ENCODE measurements around the gene COL28A1. TPM values are rescaled to one million over a fixed set of nuclear protein-coding genes. Genes with fewer than 3 reads are reported as not detected.

COL28A1 gene
- total and polyA plus RNA-seq, 2 of the 13 experiments (the other 11 are each of a cell fraction or from before 2014, with no cell fraction given) = 0.07 to 0.15 TPM

DNA sequence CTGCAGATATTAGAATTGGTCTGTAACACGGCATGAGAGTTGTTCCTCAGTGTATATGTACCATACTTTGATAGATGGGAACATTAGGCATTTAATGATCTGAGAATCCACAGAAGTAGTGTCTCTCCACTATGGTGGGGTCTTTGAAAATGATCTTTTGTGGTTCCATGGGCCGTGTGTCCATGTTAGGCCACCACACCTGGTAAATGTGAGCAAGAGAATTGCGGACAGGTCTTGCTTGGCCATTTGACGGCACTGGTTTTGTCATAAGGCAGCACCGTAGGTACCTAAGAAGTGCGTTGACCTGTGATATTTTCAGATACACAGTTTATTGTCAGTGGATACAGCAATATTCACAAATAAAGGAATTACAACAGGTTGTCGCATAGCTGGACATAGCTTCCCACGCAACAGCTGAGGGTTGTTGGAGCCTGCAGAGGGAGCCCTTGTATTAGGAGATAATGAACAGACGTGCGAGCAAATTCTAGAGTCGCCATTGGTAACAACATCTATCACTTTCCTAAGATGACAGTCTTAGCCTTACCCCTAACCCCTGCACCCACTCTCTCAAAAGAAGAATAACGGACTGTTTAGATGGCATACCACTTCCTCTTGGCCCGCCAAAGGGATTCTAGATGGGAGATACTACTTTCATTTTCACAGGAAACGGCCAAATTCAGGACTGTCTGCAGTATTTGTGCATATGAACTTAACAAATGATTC, 111.4 kb downstream of the COL28A1 start (continued):
- TF ChIP-seq THAP11 (CRISPR knock-in tag; IDR thresholded peaks at IDR 0.05) = 0 out of 2 replicates have a peak, but pooled peaks have one; percentile 16
- TF ChIP-seq, protein P1, sequence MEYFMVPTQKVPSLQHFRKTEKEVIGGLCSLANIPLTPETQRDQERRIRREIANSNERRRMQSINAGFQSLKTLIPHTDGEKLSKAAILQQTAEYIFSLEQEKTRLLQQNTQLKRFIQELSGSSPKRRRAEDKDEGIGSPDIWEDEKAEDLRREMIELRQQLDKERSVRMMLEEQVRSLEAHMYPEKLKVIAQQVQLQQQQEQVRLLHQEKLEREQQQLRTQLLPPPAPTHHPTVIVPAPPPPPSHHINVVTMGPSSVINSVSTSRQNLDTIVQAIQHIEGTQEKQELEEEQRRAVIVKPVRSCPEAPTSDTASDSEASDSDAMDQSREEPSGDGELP (IDR thresholded peaks at IDR 0.05; ENCODE audit: borderline replicate concordance, low read depth) = peak; percentile 72; the same call in 1 of the 2 replicates
- TF ChIP-seq, protein P2, sequence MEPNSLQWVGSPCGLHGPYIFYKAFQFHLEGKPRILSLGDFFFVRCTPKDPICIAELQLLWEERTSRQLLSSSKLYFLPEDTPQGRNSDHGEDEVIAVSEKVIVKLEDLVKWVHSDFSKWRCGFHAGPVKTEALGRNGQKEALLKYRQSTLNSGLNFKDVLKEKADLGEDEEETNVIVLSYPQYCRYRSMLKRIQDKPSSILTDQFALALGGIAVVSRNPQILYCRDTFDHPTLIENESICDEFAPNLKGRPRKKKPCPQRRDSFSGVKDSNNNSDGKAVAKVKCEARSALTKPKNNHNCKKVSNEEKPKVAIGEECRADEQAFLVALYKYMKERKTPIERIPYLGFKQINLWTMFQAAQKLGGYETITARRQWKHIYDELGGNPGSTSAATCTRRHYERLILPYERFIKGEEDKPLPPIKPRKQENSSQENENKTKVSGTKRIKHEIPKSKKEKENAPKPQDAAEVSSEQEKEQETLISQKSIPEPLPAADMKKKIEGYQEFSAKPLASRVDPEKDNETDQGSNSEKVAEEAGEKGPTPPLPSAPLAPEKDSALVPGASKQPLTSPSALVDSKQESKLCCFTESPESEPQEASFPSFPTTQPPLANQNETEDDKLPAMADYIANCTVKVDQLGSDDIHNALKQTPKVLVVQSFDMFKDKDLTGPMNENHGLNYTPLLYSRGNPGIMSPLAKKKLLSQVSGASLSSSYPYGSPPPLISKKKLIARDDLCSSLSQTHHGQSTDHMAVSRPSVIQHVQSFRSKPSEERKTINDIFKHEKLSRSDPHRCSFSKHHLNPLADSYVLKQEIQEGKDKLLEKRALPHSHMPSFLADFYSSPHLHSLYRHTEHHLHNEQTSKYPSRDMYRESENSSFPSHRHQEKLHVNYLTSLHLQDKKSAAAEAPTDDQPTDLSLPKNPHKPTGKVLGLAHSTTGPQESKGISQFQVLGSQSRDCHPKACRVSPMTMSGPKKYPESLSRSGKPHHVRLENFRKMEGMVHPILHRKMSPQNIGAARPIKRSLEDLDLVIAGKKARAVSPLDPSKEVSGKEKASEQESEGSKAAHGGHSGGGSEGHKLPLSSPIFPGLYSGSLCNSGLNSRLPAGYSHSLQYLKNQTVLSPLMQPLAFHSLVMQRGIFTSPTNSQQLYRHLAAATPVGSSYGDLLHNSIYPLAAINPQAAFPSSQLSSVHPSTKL (CRISPR knock-in tag; IDR thresholded peaks at IDR 0.05) = 0 out of 2 replicates have a peak, but pooled peaks have one; percentile 34

DNA sequence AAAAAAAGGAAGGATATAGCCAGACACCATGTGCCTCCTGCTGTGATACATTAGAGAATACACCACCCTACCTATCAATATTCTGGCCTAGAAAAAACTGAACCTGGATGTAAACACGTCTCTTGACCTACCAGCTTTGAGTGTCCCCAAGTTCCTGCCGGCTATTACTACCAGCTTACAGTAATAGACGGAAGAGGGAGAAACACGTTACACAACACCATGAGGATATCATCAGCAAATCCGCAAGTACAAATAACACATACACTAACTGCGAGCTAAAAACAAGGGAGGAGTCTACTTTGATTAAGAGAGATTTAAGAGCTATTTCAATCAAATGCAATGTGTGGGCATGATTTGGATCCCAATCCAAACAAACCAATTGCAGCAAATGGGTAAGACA, 113.0 kb downstream of the COL28A1 start:
- in situ Hi-C loops (cut with HindIII; ENCODE audit: extremely low pct_ligation_motif_present, low pct_unique_long_range_greater_than_20kb) (loop anchor here (10.0 kb wide), 1 partner anchor 792 kb away; no protein-coding TSS in a partner anchor), intact Hi-C loops (cut with micrococcal nuclease; ENCODE audit: unreplicated experiment) (loop anchor here (5.0 to 10.0 kb wide), 3 partner anchors 222 to 342 kb away; partner anchors contain the start of gene UMAD1)
- Histone ChIP-seq H3K9ac (ENCODE audit: insufficient read depth, low read depth, low read length) (no peak overlapping the region), H3K4me2 (ENCODE audit: low read depth, low read length) (no peak overlapping the region), H3K4me1 (ENCODE audit: insufficient read depth, low read length) (no peaks in the 10 kb centered on the region), H3K27ac (ENCODE audit: extremely low read length, insufficient read depth, low read length) (no peak overlapping the region), H3K9me3 (ENCODE audit: low read length) (no peaks in the 10 kb centered on the region), H2AFZ (ENCODE audit: low read length) (no peak overlapping the region), H3K79me2 (ENCODE audit: insufficient read depth, low read length) (no peaks in the 10 kb centered on the region), H3K4me3 (replicated peaks in 1 of 3; ENCODE audit: insufficient read depth in 1 of 3, low read depth in 2 of 3, low read length in 3 of 3) (no peak overlapping the region), H3K27me3 (ENCODE audit: control insufficient read depth in 1 of 2, insufficient read depth in 2 of 2, low read length in 2 of 2) (no peaks in the 10 kb centered on the region), H3K36me3 (replicated peaks in 1 of 2; ENCODE audit: control insufficient read depth in 1 of 2, insufficient read depth in 2 of 2, low read length in 2 of 2) (no peaks in the 10 kb centered on the region), H4K20me1 (ENCODE audit: insufficient read depth, low read length) (no peaks in the 10 kb centered on the region)
- FAIRE-seq (no peak), ATAC-seq (no peak), DNase-seq (ENCODE audit: low spot score) (no peak)
- 44% methylated on average over 6 of the region's 6 CpGs for WGBS (ENCODE audit: low lambda C conversion rate)
- BruUV-seq (replicated peaks) = no TSS peak
- ChIA-PET CTCF (ENCODE audit: low intra/inter-chr PET ratio, low total read pairs) (no interaction called here), POLR2A (no interaction called here)
- TF ChIP-seq ZSCAN30 (CRISPR knock-in tag; IDR thresholded peaks at IDR 0.05) (no peak), ZNF878 (CRISPR knock-in tag; IDR thresholded peaks at IDR 0.05) (no peak), ZSCAN29 (CRISPR knock-in tag; conservative IDR thresholded peaks at IDR 0.05) (no peak), NR2F2 (IDR thresholded peaks at IDR 0.05; ENCODE audit: borderline replicate concordance, low read depth) (no peak), ATRX (CRISPR knock-in tag; IDR thresholded peaks at IDR 0.05; ENCODE audit: borderline replicate concordance) (no peak), ZFP1 (CRISPR knock-in tag; IDR thresholded peaks at IDR 0.05) (no peak), MATR3 (CRISPR knock-in tag; IDR thresholded peaks at IDR 0.05) (no peak), HNRNPLL (IDR thresholded peaks at IDR 0.05; ENCODE audit: low read depth, low read length, poor library complexity, severe bottlenecking) (no peak), RELA (CRISPR knock-in tag; IDR thresholded peaks at IDR 0.05) (no peak), RAD51 (IDR thresholded peaks at IDR 0.05; ENCODE audit: borderline replicate concordance) (no peak)
- TF ChIP-seq, protein P3, sequence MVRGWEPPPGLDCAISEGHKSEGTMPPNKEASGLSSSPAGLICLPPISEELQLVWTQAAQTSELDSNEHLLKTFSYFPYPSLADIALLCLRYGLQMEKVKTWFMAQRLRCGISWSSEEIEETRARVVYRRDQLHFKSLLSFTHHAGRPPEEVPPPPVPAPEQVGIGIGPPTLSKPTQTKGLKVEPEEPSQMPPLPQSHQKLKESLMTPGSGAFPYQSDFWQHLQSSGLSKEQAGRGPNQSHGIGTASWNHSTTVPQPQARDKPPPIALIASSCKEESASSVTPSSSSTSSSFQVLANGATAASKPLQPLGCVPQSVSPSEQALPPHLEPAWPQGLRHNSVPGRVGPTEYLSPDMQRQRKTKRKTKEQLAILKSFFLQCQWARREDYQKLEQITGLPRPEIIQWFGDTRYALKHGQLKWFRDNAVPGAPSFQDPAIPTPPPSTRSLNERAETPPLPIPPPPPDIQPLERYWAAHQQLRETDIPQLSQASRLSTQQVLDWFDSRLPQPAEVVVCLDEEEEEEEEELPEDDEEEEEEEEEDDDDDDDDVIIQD (CRISPR knock-in tag; IDR thresholded peaks at IDR 0.05; ENCODE audit: low read depth) = no peak

All from HepG2 (cell line).